GM19239 (cell line): ENCODE measurements around the gene ATP4A.

Source experiments
- DNase-seq: peaks from one replicate; pipeline ENCODE4 v3.0.0; 2011; ENCODE audit warnings: low spot score; ENCODE audit not compliant: insufficient read length
- FAIRE-seq: peaks from 2 replicates; lab custom pipeline; 2011; peaks lifted over from hg19 to GRCh38; lab: Jason Lieb, UNC

ATP4A gene

GRCh38 chr19:35552534-35553384 is 10.7 kb downstream of the ATP4A start:
- FAIRE-seq (no peak), DNase-seq (no peak)

GRCh38 chr19:35551091-35551810 is 12.2 kb downstream of the ATP4A start:
- FAIRE-seq (no peak), DNase-seq (no peak)

GRCh38 chr19:35549879-35550523 is 13.5 kb downstream of the ATP4A start:
- DNase-seq (no peak), FAIRE-seq (no peak)

- FAIRE-seq (no peak), DNase-seq (peak; percentile 76)
These were observed 14.2 kb downstream of the ATP4A start for GRCh38 chr19:35549174-35549788.

- DNase-seq (no peak), FAIRE-seq (no peak)
These were observed 16.9 kb downstream of the ATP4A start for GRCh38 chr19:35546532-35546931.

- DNase-seq (peak; percentile 55), FAIRE-seq (peak; percentile 90)
These were observed 17.5 kb downstream of the ATP4A start for GRCh38 chr19:35545855-35546381.

- DNase-seq (peak; percentile 97), FAIRE-seq (peak; percentile 84)
These were observed 18.2 kb downstream of the ATP4A start, which contains the start of gene TMEM147 for GRCh38 chr19:35545001-35545854. Gene TMEM147, plus strand, starts transcription at chr19:35545626. Its CDS starts 114 bp downstream, at chr19:35545740.

GRCh38 chr19:35544110-35544802 is 19.2 kb downstream of the ATP4A start:
- FAIRE-seq: no peak
- DNase-seq: no peak

- FAIRE-seq: no peak
- no peak for DNase-seq
These were observed 20.0 kb downstream of the ATP4A start for GRCh38 chr19:35543280-35544109.

GRCh38 chr19:35542209-35542608 is 21.2 kb downstream of the ATP4A start:
- no peak for DNase-seq

GRCh38 chr19:35540356-35540927 is 23.0 kb downstream of the ATP4A start:
- FAIRE-seq (no peak), DNase-seq (no peak)

More at GRCh38 chr19:35542209-35542608, 21.2 kb downstream of the ATP4A start:
- no peak for FAIRE-seq

- no peak for FAIRE-seq
These were observed 23.6 kb downstream of the ATP4A start for GRCh38 chr19:35539850-35540249.

GRCh38 chr19:35539314-35539713 is 24.1 kb downstream of the ATP4A start:
- FAIRE-seq (no peak), DNase-seq (no peak)

More at GRCh38 chr19:35539850-35540249, 23.6 kb downstream of the ATP4A start:
- no peak for DNase-seq

GRCh38 chr19:35534803-35535480 is 28.5 kb downstream of the ATP4A start:
- FAIRE-seq: no peak
- DNase-seq: no peak

GRCh38 chr19:35533822-35534392 is 29.6 kb downstream of the ATP4A start:
- DNase-seq (peak; percentile 53), FAIRE-seq (peak; percentile 44)

- no peak for DNase-seq
- FAIRE-seq: no peak
These were observed 30.1 kb downstream of the ATP4A start, which contains the start of gene GAPDHS for GRCh38 chr19:35533201-35533821. Gene GAPDHS, plus strand, starts transcription at chr19:35533456. Its CDS starts 72 bp downstream, at chr19:35533528.
